ENCODE results near the gene VASP. TPM values are rescaled to one million over a fixed set of nuclear protein-coding genes. Genes with fewer than 3 reads are reported as not detected.

Gene VASP
- total RNA-seq, 1 donor from 2014 or later, result 110 TPM

- Histone ChIP-seq H3K27ac (no peak overlapping the region), H3K36me3 (peaks cover 58 to 62% of the 10 kb centered on the region in 2 donors), H3K4me1 (peaks cover 0 to 10% of the 10 kb centered on the region in 2 donors), H3K27me3 (no peaks in the 10 kb centered on the region), H3K9me3 (no peaks in the 10 kb centered on the region), H3K4me3 (no peak overlapping the region)
- intact Hi-C loops (cut with DNase I), result no loop called here
- no peak for DNase-seq (ENCODE audit: low spot score in 2 of 2)
- TF ChIP-seq CTCF (IDR thresholded peaks at IDR 0.05), result no peak
Measured at GRCh38 chr19:45517641-45518468, 10.6 kb downstream of the VASP start.

GRCh38 chr19:45518469-45518826 lies 11.2 kb downstream of the VASP start:
- no peak for DNase-seq (ENCODE audit: low spot score in 2 of 2)
- H3K27ac ChIP-seq, result no peak overlapping the region
- no peaks in the 10 kb centered on the region for H3K9me3 ChIP-seq
- H3K27me3 ChIP-seq, result no peaks in the 10 kb centered on the region
- H3K36me3 ChIP-seq, result peaks cover 58 to 68% of the 10 kb centered on the region in 2 donors
- H3K4me1 ChIP-seq, result peaks cover 0 to 10% of the 10 kb centered on the region in 2 donors
- TF ChIP-seq CTCF (IDR thresholded peaks at IDR 0.05), result no peak
- intact Hi-C loops (cut with DNase I), result no loop called here
- no peak overlapping the region for H3K4me3 ChIP-seq

DNA sequence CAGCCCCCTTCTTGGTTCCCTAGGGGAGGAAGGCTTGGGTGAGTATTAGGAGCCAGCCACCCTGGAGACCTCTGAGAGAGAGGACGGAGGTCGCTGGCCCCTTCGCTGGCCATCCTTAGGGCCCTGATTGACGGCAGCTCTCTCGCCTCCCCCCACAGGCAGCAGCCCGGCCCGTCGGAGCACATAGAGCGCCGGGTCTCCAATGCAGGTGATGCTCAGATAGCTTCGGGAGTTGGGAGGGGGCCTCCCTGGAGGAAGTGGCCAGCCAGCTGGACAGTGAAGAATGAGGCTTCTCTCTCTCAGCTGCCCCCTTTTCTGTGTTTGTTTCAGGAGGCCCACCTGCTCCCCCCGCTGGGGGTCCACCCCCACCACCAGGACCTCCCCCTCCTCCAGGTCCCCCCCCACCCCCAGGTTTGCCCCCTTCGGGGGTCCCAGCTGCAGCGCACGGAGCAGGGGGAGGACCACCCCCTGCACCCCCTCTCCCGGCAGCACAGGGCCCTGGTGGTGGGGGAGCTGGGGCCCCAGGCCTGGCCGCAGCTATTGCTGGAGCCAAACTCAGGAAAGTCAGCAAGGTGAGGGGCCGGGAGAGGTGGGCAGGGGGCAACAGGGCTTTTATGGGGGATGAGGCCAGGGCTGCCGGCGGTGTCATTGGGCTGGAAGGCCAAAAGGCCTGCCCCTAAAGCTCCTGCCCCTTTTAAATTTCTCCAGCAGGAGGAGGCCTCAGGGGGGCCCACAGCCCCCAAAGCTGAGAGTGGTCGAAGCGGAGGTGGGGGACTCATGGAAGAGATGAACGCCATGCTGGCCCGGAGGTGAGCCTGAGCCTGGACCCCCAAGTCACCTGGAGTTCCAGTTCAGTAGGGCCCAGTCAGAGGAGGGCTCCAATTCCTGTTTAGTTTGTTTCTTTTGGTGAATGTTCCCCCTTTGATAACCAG lies 15.0 kb downstream of the VASP start:
- intact Hi-C loops (cut with DNase I), result loop anchor here (2.0 to 5.0 kb wide), 3 partner anchors 13 to 170 kb away; partner anchors contain the start of genes QPCTL and SNRPD2
- Histone ChIP-seq H3K4me3 (no peak overlapping the region), H3K9me3 (no peaks in the 10 kb centered on the region), H3K27ac (peak overlapping the region in 1 of 2 donors; percentile 38), H3K27me3 (no peaks in the 10 kb centered on the region), H3K36me3 (peaks cover 72 to 97% of the 10 kb centered on the region in 2 donors), H3K4me1 (peaks cover 0 to 3% of the 10 kb centered on the region in 2 donors)
- no peak for TF ChIP-seq CTCF (IDR thresholded peaks at IDR 0.05)
- no peak for DNase-seq (ENCODE audit: low spot score in 2 of 2)

DNA sequence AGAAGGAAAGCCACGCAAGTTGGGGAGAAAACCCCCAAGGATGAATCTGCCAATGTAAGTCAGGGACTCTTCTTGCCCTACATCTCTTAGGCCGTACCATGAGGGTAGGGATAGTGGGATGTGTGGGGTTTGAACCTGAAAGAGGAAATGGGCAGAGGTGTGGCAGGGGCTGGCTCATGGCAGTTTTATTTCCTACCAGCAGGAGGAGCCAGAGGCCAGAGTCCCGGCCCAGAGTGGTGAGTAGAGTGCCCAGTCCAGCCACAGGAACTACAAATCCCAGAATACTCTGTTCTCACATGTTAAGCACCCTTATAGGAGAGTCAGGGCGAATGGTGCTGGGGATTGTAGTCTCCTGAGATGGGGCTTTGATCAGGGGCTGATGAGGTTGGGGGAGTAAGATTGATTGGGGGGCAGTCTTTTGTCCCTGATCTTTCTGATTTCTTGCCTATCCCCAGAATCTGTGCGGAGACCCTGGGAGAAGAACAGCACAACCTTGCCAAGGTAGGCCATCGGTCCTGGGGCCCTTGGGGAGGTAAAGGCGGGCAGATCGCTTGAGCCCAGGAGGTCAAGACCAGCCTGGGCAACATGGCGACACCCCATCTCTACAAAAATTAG lies 16.5 kb downstream of the VASP start:
- intact Hi-C loops (cut with DNase I), result loop anchor here (1.0 to 5.0 kb wide), 4 partner anchors 15 to 169 kb away; partner anchors contain the start of genes QPCTL and SNRPD2
- Histone ChIP-seq H3K9me3 (no peaks in the 10 kb centered on the region), H3K27ac (peak overlapping the region; percentile 38 to 46), H3K4me3 (no peak overlapping the region), H3K36me3 (peaks cover 58 to 82% of the 10 kb centered on the region in 2 donors), H3K4me1 (peaks cover 0 to 6% of the 10 kb centered on the region in 2 donors), H3K27me3 (no peaks in the 10 kb centered on the region)
- TF ChIP-seq CTCF (IDR thresholded peaks at IDR 0.05), result peak; percentile 86 to 92 (median 90)
- DNase-seq (ENCODE audit: low spot score in 2 of 2), result peak; percentile 47 to 89

- DNase-seq (ENCODE audit: low spot score in 2 of 2), result no peak
- peaks cover 0 to 12% of the 10 kb centered on the region in 2 donors for H3K4me1 ChIP-seq
- H3K27ac ChIP-seq, result peak overlapping the region in 1 of 2 donors; percentile 46
- peaks cover 2% of the 10 kb centered on the region for H3K27me3 ChIP-seq
- H3K36me3 ChIP-seq, result peaks cover 51 to 74% of the 10 kb centered on the region in 2 donors
- intact Hi-C loops (cut with DNase I), result loop anchor here (5.0 kb wide), 2 partner anchors 33 to 168 kb away; partner anchors contain the start of genes QPCTL and SNRPD2
- no peaks in the 10 kb centered on the region for H3K9me3 ChIP-seq
- no peak overlapping the region for H3K4me3 ChIP-seq
- no peak for TF ChIP-seq CTCF (IDR thresholded peaks at IDR 0.05)
Measured at GRCh38 chr19:45524575-45525129, 17.4 kb downstream of the VASP start.
